ENCODE measurements around the gene BRWD1. TPM values are rescaled to one million over a fixed set of nuclear protein-coding genes. Genes with fewer than 3 reads are reported as not detected.

The BRWD1 gene
- total and polyA plus RNA-seq, 2 donors (not counting 1 experiment from before 2014, with no cell fraction given) = 17.1 to 48.9 TPM

DNA sequence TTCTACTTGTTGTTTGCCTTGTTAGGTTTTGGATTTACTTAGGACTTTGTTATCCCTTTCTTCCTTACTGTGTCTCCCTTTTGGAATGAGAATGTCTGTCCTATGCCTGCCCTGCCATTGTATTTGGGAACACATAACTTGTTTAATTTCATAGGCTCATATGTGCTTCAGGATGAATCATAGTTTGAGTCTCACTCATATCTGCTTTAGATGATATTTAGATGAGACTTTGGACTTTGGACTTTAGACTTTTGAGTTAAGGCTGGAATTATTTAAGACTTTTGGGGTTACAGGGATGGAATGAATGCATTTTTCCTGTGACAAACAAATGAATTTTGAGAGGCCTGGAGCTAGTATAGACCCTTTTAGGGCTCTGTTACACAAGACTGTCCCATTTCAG, 163.6 kb downstream of the BRWD1 start:
- H3K9ac ChIP-seq (ENCODE audit: insufficient read depth, low read length) = no peak overlapping the region
- TF ChIP-seq EZH2 (IDR thresholded peaks at IDR 0.05; ENCODE audit: low read length, missing control alignments) (no peak), CTCF (conservative IDR thresholded peaks at IDR 0.05 in 1 of 2, IDR thresholded peaks at IDR 0.05 in 1 of 2; ENCODE audit: low read depth in 1 of 2, low read length in 2 of 2) (no peak)
- H3K27ac ChIP-seq (ENCODE audit: insufficient read depth, low read length) = no peak overlapping the region
- H3K9me3 ChIP-seq (ENCODE audit: control insufficient read depth, insufficient read depth, low read depth, low read length) = no peaks in the 10 kb centered on the region
- H3K79me2 ChIP-seq (ENCODE audit: control insufficient read depth, insufficient read depth, low read length) = no peaks in the 10 kb centered on the region
- H3K36me3 ChIP-seq (ENCODE audit: control insufficient read depth, insufficient read depth, low read length) = no peaks in the 10 kb centered on the region
- DNase-seq (ENCODE audit: low read depth in 2 of 2) = no peak
- H4K20me1 ChIP-seq (ENCODE audit: control insufficient read depth, extremely low read depth, insufficient read depth, low read length) = no peaks in the 10 kb centered on the region
- H3K4me1 ChIP-seq (ENCODE audit: control insufficient read depth, extremely low read depth, insufficient read depth, low read length) = no peaks in the 10 kb centered on the region
- H3K27me3 ChIP-seq (ENCODE audit: control insufficient read depth, insufficient read depth, low read length) = no peaks in the 10 kb centered on the region
- no peak overlapping the region for H3K4me2 ChIP-seq (ENCODE audit: extremely low read depth, insufficient read depth, low read length)
- H3K4me3 ChIP-seq (replicated peaks in 1 of 4; ENCODE audit: control extremely low read depth in 1 of 4, insufficient read depth in 1 of 4, low read depth in 3 of 4, low read length in 4 of 4) = no peak overlapping the region
- H2AFZ ChIP-seq (ENCODE audit: low read length) = no peak overlapping the region

DNA sequence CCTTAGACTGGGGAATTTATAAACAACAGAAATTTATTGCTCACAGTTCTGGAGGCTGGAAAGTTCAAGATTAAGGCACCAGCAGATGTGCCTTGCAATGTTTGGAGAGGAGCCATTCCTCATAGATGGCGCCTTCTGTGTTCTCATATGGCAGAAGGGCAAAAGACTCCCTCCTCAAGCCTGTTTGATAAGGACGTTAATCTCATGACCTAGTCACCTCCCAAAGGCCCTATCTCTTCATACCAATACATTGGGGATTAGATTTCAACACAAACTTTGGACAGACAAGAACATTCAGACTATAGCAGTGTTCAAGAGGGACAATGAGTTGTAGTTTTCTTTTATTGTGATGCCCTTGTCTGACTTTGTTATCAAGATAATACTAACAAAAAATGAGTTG, 164.5 kb downstream of the BRWD1 start:
- no peaks in the 10 kb centered on the region for H3K79me2 ChIP-seq (ENCODE audit: control insufficient read depth, insufficient read depth, low read length)
- no peaks in the 10 kb centered on the region for H3K4me1 ChIP-seq (ENCODE audit: control insufficient read depth, extremely low read depth, insufficient read depth, low read length)
- H4K20me1 ChIP-seq (ENCODE audit: control insufficient read depth, extremely low read depth, insufficient read depth, low read length) = no peaks in the 10 kb centered on the region
- TF ChIP-seq CTCF (conservative IDR thresholded peaks at IDR 0.05 in 1 of 2, IDR thresholded peaks at IDR 0.05 in 1 of 2; ENCODE audit: low read depth in 1 of 2, low read length in 2 of 2) = no peak
- TF ChIP-seq EZH2 (IDR thresholded peaks at IDR 0.05; ENCODE audit: low read length, missing control alignments) = no peak
- no peak overlapping the region for H3K27ac ChIP-seq (ENCODE audit: insufficient read depth, low read length)
- H3K27me3 ChIP-seq (ENCODE audit: control insufficient read depth, insufficient read depth, low read length) = no peaks in the 10 kb centered on the region
- H3K4me3 ChIP-seq (replicated peaks in 1 of 4; ENCODE audit: control extremely low read depth in 1 of 4, insufficient read depth in 1 of 4, low read depth in 3 of 4, low read length in 4 of 4) = no peak overlapping the region
- H3K4me2 ChIP-seq (ENCODE audit: extremely low read depth, insufficient read depth, low read length) = no peak overlapping the region
- no peaks in the 10 kb centered on the region for H3K36me3 ChIP-seq (ENCODE audit: control insufficient read depth, insufficient read depth, low read length)
- H3K9ac ChIP-seq (ENCODE audit: insufficient read depth, low read length) = no peak overlapping the region
- DNase-seq (ENCODE audit: low read depth in 2 of 2) = no peak
- H2AFZ ChIP-seq (ENCODE audit: low read length) = no peak overlapping the region
- no peaks in the 10 kb centered on the region for H3K9me3 ChIP-seq (ENCODE audit: control insufficient read depth, insufficient read depth, low read depth, low read length)

- TF ChIP-seq EZH2 (IDR thresholded peaks at IDR 0.05; ENCODE audit: low read length, missing control alignments) (no peak), CTCF (conservative IDR thresholded peaks at IDR 0.05 in 1 of 2, IDR thresholded peaks at IDR 0.05 in 1 of 2; ENCODE audit: low read depth in 1 of 2, low read length in 2 of 2) (no peak)
- Histone ChIP-seq H3K36me3 (ENCODE audit: control insufficient read depth, insufficient read depth, low read length) (no peaks in the 10 kb centered on the region), H3K4me3 (replicated peaks in 1 of 4; ENCODE audit: control extremely low read depth in 1 of 4, insufficient read depth in 1 of 4, low read depth in 3 of 4, low read length in 4 of 4) (no peak overlapping the region), H3K4me1 (ENCODE audit: control insufficient read depth, extremely low read depth, insufficient read depth, low read length) (no peaks in the 10 kb centered on the region), H3K27ac (ENCODE audit: insufficient read depth, low read length) (no peak overlapping the region), H3K9me3 (ENCODE audit: control insufficient read depth, insufficient read depth, low read depth, low read length) (no peaks in the 10 kb centered on the region), H3K9ac (ENCODE audit: insufficient read depth, low read length) (no peak overlapping the region), H3K79me2 (ENCODE audit: control insufficient read depth, insufficient read depth, low read length) (no peaks in the 10 kb centered on the region), H2AFZ (ENCODE audit: low read length) (no peak overlapping the region), H4K20me1 (ENCODE audit: control insufficient read depth, extremely low read depth, insufficient read depth, low read length) (no peaks in the 10 kb centered on the region), H3K4me2 (ENCODE audit: extremely low read depth, insufficient read depth, low read length) (no peak overlapping the region), H3K27me3 (ENCODE audit: control insufficient read depth, insufficient read depth, low read length) (no peaks in the 10 kb centered on the region)
- DNase-seq (ENCODE audit: low read depth in 2 of 2) = no peak
These were observed 169.2 kb downstream of the BRWD1 start for GRCh38 chr21:39144191-39144590.

Measured in fibroblast of lung (primary cell).